Uterus (tissue), 2 donors: ENCODE data around the gene LTBP2.

Experiments used
- POLR2A ChIP-seq, 2 donors: fragments of 450-650 bp; IDR thresholded peaks; one replicate each; pipeline ENCODE4 v1.6.1; 2016; ENCODE audit warnings: antibody characterized with exemption in 2 of 2, mild to moderate bottlenecking in 1 of 2, moderate library complexity in 1 of 2
- TF ChIP-seq, protein P1 (sequence below), 4 experiments: fragments of 200-600 bp in 2 of 4; fragments of 450-650 bp in 2 of 4; sonication (generic) in 2 of 4; IDR thresholded peaks; one replicate each; pipeline ENCODE4 v1.5.1; 2016 to 2019; ENCODE audit warnings: antibody characterized with exemption in 4 of 4, mild to moderate bottlenecking in 2 of 4, moderate library complexity in 1 of 4

DNA sequence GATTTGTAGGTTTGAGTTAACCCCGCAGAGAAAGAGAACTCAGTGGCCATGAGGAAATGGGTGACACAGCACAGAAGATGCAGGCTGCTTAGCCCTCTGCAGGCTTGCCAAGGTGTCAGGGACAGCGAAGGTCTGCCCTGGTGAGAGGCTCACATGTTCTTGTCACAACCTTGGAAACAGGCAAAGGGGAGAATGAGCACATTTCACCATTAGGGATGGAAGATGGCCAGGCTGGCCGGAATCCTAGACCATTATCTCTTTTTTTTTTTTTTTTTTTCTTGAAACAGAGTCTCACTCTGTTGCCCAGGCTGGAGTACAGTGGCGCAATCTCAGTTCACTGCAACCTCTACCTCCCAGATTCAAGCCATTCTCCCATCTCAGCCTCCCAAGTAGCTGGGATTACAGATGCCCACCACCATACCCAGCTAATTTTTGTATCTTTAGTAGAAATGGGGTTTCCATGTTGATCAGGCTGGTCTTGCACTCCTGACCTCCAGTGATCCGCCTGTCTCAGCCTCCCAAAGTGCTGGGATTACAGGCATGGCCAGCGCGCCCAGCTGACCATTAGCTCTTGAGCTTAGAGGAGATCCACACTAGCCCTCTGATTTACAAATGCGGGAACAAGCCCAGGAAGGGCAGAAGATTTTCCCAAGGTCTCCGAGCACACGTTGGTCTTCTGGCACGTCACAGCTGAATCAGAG, 34.6 kb downstream of the LTBP2 start:
- TF ChIP-seq, protein P1, sequence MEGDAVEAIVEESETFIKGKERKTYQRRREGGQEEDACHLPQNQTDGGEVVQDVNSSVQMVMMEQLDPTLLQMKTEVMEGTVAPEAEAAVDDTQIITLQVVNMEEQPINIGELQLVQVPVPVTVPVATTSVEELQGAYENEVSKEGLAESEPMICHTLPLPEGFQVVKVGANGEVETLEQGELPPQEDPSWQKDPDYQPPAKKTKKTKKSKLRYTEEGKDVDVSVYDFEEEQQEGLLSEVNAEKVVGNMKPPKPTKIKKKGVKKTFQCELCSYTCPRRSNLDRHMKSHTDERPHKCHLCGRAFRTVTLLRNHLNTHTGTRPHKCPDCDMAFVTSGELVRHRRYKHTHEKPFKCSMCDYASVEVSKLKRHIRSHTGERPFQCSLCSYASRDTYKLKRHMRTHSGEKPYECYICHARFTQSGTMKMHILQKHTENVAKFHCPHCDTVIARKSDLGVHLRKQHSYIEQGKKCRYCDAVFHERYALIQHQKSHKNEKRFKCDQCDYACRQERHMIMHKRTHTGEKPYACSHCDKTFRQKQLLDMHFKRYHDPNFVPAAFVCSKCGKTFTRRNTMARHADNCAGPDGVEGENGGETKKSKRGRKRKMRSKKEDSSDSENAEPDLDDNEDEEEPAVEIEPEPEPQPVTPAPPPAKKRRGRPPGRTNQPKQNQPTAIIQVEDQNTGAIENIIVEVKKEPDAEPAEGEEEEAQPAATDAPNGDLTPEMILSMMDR (IDR thresholded peaks at IDR 0.05), result no peak
- no peak for TF ChIP-seq POLR2A (IDR thresholded peaks at IDR 0.05)
